ENCODE measurements around the gene CLK4. TPM values are rescaled to one million over a fixed set of nuclear protein-coding genes. Genes with fewer than 3 reads are reported as not detected.

The CLK4 gene
- total RNA-seq, 4 donors from 2014 or later: 15.5 to 77.3 (median 34.1) TPM

- Histone ChIP-seq H3K27me3 (peaks cover 24% of the 10 kb centered on the region), H3K36me3 (no peaks in the 10 kb centered on the region), H3K9me3 (no peaks in the 10 kb centered on the region), H3K4me3 (no peak overlapping the region), H3K4me1 (peaks cover 7% of the 10 kb centered on the region), H3K27ac (no peak overlapping the region)
- no peak for TF ChIP-seq POLR2A (IDR thresholded peaks at IDR 0.05)
- 95% methylated on average over 4 of the region's 4 CpGs for WGBS
- DNase-seq (ENCODE audit: low spot score in 2 of 2): no peak
These were observed 54.2 kb downstream of the CLK4 start for GRCh38 chr5:178572617-178573016.

DNA sequence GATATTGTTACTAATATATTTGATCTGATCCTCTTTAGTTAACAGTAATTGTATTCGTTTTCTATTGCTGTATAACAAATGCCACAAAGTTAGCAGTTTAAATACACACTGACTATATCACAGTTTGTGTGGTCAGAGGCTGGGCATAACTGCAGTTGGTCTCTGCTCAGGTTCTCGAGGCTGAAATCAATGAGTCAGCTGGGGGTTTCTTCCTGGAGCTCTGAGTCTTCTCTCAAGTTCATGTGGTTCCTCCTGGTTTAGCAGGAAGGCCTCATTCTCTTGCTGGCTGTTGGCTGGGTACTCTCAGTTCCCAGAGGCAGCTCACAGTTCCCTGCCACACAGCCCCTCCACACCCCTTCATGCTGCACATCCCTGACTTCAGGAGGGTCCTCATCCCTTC lies 57.4 kb downstream of the CLK4 start:
- Histone ChIP-seq H3K4me3 (no peak overlapping the region), H3K36me3 (no peaks in the 10 kb centered on the region), H3K27ac (no peak overlapping the region), H3K27me3 (no peaks in the 10 kb centered on the region), H3K9me3 (no peaks in the 10 kb centered on the region), H3K4me1 (no peaks in the 10 kb centered on the region)
- no peak for DNase-seq (ENCODE audit: low spot score in 2 of 2)
- 78% methylated on average over 2 of the region's 2 CpGs for WGBS
- no peak for TF ChIP-seq POLR2AphosphoS5 (IDR thresholded peaks at IDR 0.05)
- no peak for TF ChIP-seq EP300 (IDR thresholded peaks at IDR 0.05)
- TF ChIP-seq, protein P1, sequence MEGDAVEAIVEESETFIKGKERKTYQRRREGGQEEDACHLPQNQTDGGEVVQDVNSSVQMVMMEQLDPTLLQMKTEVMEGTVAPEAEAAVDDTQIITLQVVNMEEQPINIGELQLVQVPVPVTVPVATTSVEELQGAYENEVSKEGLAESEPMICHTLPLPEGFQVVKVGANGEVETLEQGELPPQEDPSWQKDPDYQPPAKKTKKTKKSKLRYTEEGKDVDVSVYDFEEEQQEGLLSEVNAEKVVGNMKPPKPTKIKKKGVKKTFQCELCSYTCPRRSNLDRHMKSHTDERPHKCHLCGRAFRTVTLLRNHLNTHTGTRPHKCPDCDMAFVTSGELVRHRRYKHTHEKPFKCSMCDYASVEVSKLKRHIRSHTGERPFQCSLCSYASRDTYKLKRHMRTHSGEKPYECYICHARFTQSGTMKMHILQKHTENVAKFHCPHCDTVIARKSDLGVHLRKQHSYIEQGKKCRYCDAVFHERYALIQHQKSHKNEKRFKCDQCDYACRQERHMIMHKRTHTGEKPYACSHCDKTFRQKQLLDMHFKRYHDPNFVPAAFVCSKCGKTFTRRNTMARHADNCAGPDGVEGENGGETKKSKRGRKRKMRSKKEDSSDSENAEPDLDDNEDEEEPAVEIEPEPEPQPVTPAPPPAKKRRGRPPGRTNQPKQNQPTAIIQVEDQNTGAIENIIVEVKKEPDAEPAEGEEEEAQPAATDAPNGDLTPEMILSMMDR (IDR thresholded peaks at IDR 0.05): no peak
- no peak for TF ChIP-seq POLR2A (IDR thresholded peaks at IDR 0.05)

DNA sequence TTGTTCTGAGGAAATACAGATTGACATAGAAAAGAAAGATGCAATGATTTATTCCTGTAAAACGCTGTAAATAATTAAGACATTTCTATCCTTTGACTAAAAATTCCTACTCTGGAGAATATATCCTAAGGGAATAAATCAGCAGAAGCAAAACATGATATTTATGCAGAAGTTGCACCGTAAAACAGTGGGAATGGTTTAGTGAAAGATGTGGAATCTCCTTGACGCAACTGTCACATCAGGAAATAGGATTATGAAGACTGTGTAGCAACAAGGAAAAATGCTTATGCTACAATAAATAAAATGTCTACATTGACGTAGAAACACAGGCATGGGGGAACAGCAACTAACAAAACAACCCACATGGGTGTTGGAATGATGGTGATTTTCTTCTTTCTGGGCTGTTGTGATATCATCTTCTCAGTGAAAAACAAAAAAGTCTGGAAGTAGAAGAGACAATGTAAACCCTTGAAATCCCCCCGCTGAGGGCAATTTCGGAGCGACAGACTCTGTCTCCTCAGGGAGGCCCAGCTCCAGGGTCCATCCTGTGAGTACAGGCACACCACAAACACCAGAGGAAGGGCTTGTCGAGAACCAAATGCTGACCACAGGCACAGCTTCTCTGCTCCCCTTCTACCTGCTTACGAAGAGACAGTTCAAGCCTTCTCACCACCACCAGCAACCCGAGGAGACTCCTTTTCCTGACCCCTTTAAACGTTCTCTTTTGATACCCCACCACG lies 61.9 kb downstream of the CLK4 start:
- H3K4me1 ChIP-seq: no peaks in the 10 kb centered on the region
- H3K36me3 ChIP-seq: no peaks in the 10 kb centered on the region
- TF ChIP-seq, protein P1 (IDR thresholded peaks at IDR 0.05): no peak
- TF ChIP-seq POLR2A (IDR thresholded peaks at IDR 0.05): no peak
- no peak for TF ChIP-seq POLR2AphosphoS5 (IDR thresholded peaks at IDR 0.05)
- no peak for TF ChIP-seq EP300 (IDR thresholded peaks at IDR 0.05)
- H3K4me3 ChIP-seq: no peak overlapping the region
- 63% methylated on average over 12 of the region's 12 CpGs for WGBS
- H3K27me3 ChIP-seq: no peaks in the 10 kb centered on the region
- no peaks in the 10 kb centered on the region for H3K9me3 ChIP-seq
- H3K27ac ChIP-seq: no peak overlapping the region
- no peak for DNase-seq (ENCODE audit: low spot score in 2 of 2)

GRCh38 chr5:178564397-178564796 lies 62.5 kb downstream of the CLK4 start:
- Histone ChIP-seq H3K36me3 (no peaks in the 10 kb centered on the region), H3K9me3 (no peaks in the 10 kb centered on the region), H3K27me3 (no peaks in the 10 kb centered on the region), H3K4me3 (no peak overlapping the region), H3K27ac (no peak overlapping the region), H3K4me1 (no peaks in the 10 kb centered on the region)
- WGBS: 25% methylated on average over 4 of the region's 4 CpGs
- no peak for TF ChIP-seq POLR2AphosphoS5 (IDR thresholded peaks at IDR 0.05)
- TF ChIP-seq EP300 (IDR thresholded peaks at IDR 0.05): no peak
- TF ChIP-seq POLR2A (IDR thresholded peaks at IDR 0.05): no peak
- TF ChIP-seq, protein P1 (IDR thresholded peaks at IDR 0.05): no peak
- no peak for DNase-seq (ENCODE audit: low spot score in 2 of 2)

- no peaks in the 10 kb centered on the region for H3K27me3 ChIP-seq
- no peaks in the 10 kb centered on the region for H3K36me3 ChIP-seq
- no peak overlapping the region for H3K27ac ChIP-seq
- no peaks in the 10 kb centered on the region for H3K9me3 ChIP-seq
- no peaks in the 10 kb centered on the region for H3K4me1 ChIP-seq
- 90% methylated on average over 8 of the region's 8 CpGs for WGBS
- no peak for DNase-seq (ENCODE audit: low spot score in 2 of 2)
- H3K4me3 ChIP-seq: no peak overlapping the region
- TF ChIP-seq, protein P1 (IDR thresholded peaks at IDR 0.05): no peak
- TF ChIP-seq POLR2A (IDR thresholded peaks at IDR 0.05) (no peak), POLR2AphosphoS5 (IDR thresholded peaks at IDR 0.05) (no peak), EP300 (IDR thresholded peaks at IDR 0.05) (no peak)
These were observed 63.2 kb downstream of the CLK4 start for GRCh38 chr5:178563621-178564020.

Data from suprapubic skin (tissue), 4 donors.